HG02870 (cell line): ENCODE data around the gene NR2E1.

Experiments
- ATAC-seq: cut with Tn5 transposase; IDR thresholded peaks from one replicate; pipeline ENCODE4 v1.9.1; 2021; ENCODE audit warnings: mild to moderate bottlenecking, moderate library complexity; ENCODE audit not compliant: unreplicated experiment

The NR2E1 gene

GRCh38 chr6:108165714-108166663 lies at the start of gene NR2E1:
Gene NR2E1 (plus strand): TSS chr6:108166022. CDS start chr6:108166766, 744 bp downstream.
- no peak for ATAC-seq

GRCh38 chr6:108116546-108117426 lies 49.0 kb upstream of the NR2E1 start:
- ATAC-seq: no peak

DNA sequence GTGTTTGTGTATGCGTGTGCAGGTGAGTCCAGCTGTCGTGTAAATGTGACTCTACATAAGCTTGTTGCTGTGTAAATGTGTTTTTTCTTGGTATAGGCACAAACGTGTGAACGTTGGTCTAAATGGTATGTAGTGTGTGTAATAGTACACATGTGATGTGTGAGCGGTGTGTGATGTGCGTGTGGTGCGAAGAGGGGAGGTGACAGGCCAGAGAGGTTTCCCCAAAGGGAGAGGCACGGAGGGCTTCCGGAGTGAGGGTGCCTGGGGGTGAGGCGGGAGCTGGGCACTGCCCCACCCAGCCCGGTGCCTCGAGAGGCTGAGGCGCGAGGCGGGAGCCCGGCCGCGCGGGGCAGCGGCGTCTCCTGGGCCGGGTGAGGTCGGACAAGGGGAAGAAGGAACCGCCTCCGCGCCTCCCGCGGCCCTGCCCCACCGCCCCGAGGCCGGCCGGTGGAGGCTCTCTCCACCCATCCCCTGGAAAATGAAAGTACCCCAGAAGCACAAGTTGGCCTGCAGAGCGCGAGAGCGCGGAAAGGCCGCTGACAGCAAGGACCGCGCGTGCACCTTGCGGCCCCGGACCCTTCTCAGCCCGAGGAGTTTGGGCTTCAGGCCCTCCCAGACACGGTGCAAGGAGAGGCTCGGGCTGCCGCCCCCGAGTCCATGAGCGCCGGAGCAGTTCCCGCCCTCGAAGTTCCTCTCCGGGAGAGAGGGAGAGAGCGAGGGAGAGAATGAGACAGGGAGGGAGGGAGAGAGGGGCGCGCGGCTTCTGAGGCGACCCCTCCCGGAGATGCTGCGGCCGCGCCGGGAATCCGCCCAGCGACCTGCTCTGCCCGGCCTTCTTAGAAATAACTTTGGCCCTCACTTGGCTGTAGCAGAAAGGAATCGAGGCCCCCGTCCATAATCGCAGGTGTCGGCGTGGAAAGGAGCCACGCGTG lies 48.1 kb upstream of the NR2E1 start:
- ATAC-seq: no peak

- no peak for ATAC-seq
Measured at GRCh38 chr6:108118359-108118724, 47.5 kb upstream of the NR2E1 start.

DNA sequence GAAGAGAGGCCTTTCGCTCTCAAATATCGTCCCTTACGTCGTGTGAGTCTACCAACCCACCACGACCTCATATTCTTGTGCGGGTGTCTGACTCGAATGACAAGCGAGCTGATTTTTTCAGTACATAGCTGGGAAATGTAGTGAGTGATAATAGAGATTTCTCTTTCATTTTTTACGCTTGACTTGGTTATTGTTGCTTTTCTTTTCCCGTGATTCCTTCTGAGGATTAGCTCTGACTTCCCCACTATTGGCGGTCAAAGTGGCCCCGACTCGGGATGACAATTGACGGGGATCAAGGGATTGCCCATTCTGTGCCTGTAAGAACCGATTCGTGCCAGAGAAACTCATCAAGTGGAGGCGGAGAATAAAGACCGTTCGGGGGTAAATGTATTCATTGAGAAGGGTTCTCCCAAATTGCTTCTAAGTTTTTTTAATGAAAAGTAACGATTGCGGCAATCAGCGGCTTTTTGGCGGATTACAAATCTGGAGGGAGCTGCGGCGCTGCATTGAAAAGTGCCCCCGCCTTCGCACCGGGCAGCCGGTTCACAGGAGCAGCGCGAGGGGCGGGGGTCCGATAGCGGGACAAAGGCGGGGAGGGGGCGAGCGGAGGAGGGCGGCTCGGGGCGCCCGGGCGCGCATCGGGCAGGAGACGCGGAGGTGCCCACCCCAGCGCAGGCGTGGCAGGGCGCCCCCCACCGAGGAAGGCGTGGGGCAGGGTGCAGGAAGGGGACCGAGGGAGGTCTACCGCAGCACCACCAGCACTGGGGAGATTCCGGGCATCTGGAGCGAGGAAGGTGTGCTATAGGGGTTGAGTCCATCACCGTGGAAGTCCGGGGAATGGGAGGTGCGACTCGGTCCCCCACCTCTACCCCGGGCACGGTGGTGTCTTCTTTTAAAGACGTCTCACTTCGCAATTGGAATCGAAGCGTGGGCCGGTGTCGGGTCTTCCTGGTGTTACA lies 46.7 kb upstream of the NR2E1 start:
- ATAC-seq: no peak

DNA sequence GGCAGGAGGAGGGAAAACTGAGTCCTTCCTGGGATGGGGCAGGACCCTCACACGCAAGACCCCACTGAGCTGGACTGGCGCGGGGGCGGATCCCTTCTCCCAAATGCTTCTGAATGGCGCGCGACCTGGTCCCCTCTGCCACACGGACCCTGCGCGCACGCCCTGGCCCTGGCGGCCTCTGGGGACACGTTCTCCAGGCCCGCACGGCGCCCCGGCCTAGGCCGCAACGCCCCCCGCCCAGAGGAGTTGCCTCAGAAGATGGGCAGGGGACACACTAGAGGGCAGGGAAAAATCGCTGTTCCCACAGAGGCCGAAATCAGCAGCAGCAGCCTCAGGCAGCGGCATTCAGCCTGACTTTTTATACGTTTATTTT lies 46.1 kb upstream of the NR2E1 start:
- ATAC-seq: no peak

- no peak for ATAC-seq
Measured at GRCh38 chr6:108120311-108120710, 45.5 kb upstream of the NR2E1 start.

- no peak for ATAC-seq
Measured at GRCh38 chr6:108121612-108122011, 44.2 kb upstream of the NR2E1 start.

DNA sequence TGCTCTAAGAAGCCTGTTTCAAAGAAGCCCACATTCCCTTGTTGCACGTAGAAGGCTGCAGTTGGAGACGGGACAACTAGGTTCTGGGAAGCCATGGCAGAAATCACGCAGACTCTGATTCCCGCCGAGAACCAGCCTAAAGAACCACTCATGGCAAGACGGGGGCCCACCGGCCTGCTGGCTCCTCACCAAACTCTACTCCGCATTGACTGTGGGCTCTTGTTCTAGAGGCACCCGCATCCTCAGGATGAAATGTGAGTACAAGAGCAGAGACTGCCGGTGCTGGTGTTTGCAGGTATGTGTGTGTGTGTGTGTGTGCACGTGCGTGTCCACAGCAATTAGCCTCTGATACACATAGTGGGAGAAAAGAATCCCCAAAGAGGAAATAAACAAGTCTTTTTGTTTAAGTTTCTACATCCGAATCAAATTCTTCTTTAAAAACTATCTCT lies 42.3 kb upstream of the NR2E1 start:
- ATAC-seq: no peak

- no peak for ATAC-seq
Measured at GRCh38 chr6:108123946-108124345, 41.9 kb upstream of the NR2E1 start.

DNA sequence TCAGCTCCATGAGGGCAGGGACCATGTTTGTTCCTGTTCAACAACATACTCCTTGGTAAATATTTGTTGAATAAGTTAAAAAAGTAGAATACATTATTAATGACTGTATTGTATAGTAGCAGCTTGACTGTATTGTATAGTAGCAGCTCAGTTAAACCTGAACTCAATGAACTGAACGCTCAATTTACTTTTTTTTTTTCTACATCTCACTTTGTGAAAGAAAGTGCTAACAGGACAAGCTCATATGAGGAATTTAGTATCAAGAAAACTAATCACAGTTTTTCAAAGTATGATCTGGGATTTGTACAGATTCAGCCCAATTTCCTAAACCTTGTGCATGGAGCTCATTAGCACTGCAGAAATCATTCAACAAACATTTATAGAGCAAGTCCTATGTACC lies 38.8 kb upstream of the NR2E1 start:
- no peak for ATAC-seq

DNA sequence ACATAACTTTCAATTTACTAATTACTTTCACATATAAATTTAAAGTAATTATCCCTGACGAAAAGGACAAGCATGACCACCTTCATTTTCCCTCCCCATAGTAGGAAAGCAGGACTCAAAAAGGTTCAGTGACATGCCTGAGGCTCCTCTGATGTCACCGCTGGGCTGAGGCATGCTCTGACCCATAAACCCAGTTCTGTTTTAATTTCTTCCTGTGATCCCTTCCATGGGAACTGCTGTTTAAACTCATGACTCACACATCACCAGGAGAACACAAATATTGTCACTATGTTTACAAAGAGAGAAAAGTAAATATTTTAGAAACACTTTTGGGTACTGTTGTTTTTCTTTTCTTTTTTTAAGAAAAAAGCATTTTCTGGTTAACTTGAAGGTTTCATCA lies 38.0 kb upstream of the NR2E1 start:
- ATAC-seq: no peak

DNA sequence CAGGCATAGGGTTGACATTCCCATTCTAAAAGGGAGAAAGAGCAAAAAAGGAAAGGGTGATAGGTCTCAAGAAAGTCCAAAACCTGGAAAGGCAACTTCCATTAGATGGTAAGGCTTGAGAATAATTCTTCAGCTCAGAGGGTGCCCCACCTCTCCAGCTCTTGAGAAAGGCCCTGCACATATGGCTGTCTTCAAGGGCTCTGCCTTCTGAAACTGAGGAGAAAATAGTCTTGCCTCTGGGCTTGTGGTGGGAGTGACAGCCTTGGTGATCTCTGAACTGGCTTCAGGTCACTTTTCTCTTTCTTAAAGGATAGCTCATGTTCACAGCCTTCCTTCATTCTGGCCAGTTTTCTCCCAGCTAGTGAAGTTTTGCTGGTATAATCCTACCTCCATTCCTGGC lies 35.6 kb upstream of the NR2E1 start:
- ATAC-seq: no peak

DNA sequence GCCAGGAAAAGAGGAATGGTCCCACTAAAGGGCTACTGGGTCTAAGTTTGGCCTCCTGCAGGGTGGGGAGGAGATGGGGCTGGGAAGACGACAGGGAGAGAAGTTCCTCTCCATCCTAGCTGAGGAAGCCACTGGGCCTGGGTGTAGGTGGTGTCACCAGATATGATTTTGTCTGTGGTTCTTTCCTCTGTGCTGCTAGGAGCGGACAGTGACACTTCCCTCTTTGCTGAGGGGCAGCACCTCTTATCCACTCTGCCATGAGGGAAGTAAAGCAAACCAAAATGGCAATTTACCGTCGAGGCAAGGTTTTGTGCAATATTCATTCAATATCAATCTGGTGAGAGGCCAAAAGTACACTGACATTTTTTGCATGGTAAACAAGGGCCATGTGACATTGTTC lies 33.0 kb upstream of the NR2E1 start:
- no peak for ATAC-seq

- ATAC-seq: no peak
Measured at GRCh38 chr6:108133594-108134179, 32.1 kb upstream of the NR2E1 start.

DNA sequence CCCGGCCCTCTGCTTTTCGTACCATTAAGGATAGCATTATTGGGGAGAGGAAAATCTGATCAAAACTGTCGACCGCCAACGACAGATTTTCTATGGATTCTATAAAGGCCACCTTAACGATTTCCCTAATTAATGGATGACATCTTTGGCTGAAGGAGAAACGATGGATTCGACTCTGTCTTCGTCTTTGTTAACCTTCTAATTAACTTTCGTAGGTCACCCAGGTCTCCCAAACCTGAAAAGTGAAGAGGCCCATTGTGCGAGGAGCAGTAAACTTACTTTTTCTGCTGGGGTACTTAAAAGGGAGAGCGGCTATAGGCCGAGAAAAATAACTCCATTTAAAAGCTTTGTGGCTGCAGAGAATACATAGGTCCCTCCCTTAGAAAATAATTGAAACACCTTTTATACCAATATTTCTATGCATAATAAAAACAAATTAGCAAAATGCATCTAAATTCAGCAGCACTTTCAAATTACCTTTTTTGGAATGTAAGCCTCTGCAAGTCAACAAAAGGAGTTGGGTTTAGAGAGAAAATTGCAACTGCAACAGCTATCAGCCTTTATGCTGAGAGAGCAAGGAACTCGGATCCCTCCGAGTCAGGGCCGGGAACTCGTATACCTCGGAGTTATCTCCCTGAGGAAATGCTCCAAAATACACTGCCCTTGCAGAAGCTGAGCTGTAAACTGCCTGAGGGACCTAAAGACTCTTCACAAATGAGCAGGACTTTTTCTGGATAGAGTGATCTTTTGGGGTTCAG lies 31.4 kb upstream of the NR2E1 start:
- ATAC-seq: no peak

- ATAC-seq: no peak
Measured at GRCh38 chr6:108142240-108142639, 23.6 kb upstream of the NR2E1 start.

DNA sequence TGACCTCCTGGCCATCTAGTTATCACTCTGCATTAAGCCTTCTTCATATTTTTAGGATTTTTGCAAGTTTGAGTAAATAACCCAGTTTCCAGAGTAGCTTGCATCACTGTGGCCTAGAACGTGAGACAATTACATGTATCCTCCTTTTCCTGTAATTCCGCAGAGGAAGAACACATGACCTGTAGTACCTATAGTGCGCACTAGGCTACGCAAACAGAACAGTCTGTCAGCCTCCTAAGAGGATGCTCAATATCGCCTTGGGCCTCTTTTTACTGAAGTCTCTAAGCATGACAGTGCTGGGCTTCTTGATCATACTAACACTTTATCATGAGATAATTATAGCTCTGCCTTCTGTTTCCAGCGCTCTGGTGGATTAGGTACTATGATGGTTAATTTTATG lies 20.2 kb upstream of the NR2E1 start:
- no peak for ATAC-seq
